OCI-LY7 (cell line): ENCODE measurements around the gene AKR7A2.

ENCODE experiments used
- CTCF ChIP-seq: fragments of 200-600 bp; sonication (generic); conservative IDR thresholded peaks from 2 replicates; pipeline ENCODE4 v1.5.1; 2014; ENCODE audit warnings: mild to moderate bottlenecking, antibody characterized with exemption, low read length, moderate library complexity, mixed read lengths
- EZH2phosphoT487 ChIP-seq: fragments of 200-600 bp; sonication (generic); IDR thresholded peaks from 2 replicates; pipeline ENCODE4 v1.6.1; 2018; ENCODE audit warnings: low read depth, borderline replicate concordance, mild to moderate bottlenecking, mixed run types, antibody characterized with exemption, low read length, moderate library complexity, mixed read lengths

- TF ChIP-seq CTCF (no peak), EZH2phosphoT487 (no peak)
Measured at GRCh38 chr1:19312782-19313635, 1.1 kb upstream of the AKR7A2 start.
